Liver (tissue), 9 donors: ENCODE data around the gene CTNND1. TPM values are rescaled to one million over a fixed set of nuclear protein-coding genes. Genes with fewer than 3 reads are reported as not detected.

Experiments used
- DNase-seq: peaks from one replicate; pipeline ENCODE4 v3.0.0-alpha.2; 2017; ENCODE audit warnings: low spot score
- H3K27ac ChIP-seq, 2 donors: one replicate each; pipeline ENCODE4 v1.7.0; 2013; ENCODE audit warnings: inconsistent platforms in 2 of 2, low read length in 2 of 2, control low read depth in 1 of 2, low read depth in 1 of 2, mild to moderate bottlenecking in 1 of 2
- H3K27me3 ChIP-seq, 4 donors: one replicate each; pipeline versions ENCODE4 v1.6.1 to v1.7.0; 2013; ENCODE audit warnings: low read length in 3 of 4, inconsistent platforms in 1 of 4, mild to moderate bottlenecking in 1 of 4, moderate library complexity in 1 of 4; ENCODE audit not compliant: control insufficient read depth in 4 of 4, insufficient read depth in 4 of 4
- H3K36me3 ChIP-seq, 4 donors: one replicate each; pipeline versions ENCODE4 v1.6.1 to v1.7.0; 2013; ENCODE audit warnings: low read length in 3 of 4, mild to moderate bottlenecking in 3 of 4, low read depth in 1 of 4, moderate library complexity in 1 of 4; ENCODE audit not compliant: control insufficient read depth in 4 of 4, insufficient read depth in 3 of 4
- H3K4me1 ChIP-seq, 4 donors: one replicate each; pipeline versions ENCODE4 v1.6.1 to v1.7.0; 2013; ENCODE audit warnings: low read length in 3 of 4, mild to moderate bottlenecking in 3 of 4, moderate library complexity in 1 of 4; ENCODE audit not compliant: control insufficient read depth in 4 of 4, insufficient read depth in 4 of 4
- H3K4me3 ChIP-seq, 3 donors: one replicate each; pipeline versions ENCODE4 v1.6.1 to v1.7.0; 2013; ENCODE audit warnings: low read length in 3 of 3, control low read depth in 1 of 3, low read depth in 1 of 3, mild to moderate bottlenecking in 1 of 3
- H3K9ac ChIP-seq, 2 donors: one replicate each; pipeline ENCODE4 v1.7.0; 2013; ENCODE audit warnings: low read length in 2 of 2, mild to moderate bottlenecking in 2 of 2, moderate library complexity in 2 of 2, control low read depth in 1 of 2, low read depth in 1 of 2
- H3K9me3 ChIP-seq, 4 donors: one replicate each; pipeline versions ENCODE4 v1.6.1 to v1.7.0; 2013; ENCODE audit warnings: low read length in 3 of 4; ENCODE audit not compliant: control insufficient read depth in 4 of 4
- ATF3 ChIP-seq: IDR thresholded peaks from 2 replicates; pipeline ENCODE4 v1.6.1; 2016; ENCODE audit warnings: antibody characterized with exemption
- CTCF ChIP-seq: fragments of 150-350 bp; IDR thresholded peaks from 2 replicates; pipeline ENCODE4 v1.5.1; 2017; ENCODE audit warnings: improper control_type of control experiment, low read depth, low read length; ENCODE audit not compliant: missing input control
- EGR1 ChIP-seq, 2 donors: IDR thresholded peaks; 2 replicates each; pipeline ENCODE4 v1.6.1; 2016 to 2018; ENCODE audit warnings: antibody characterized with exemption in 2 of 2, low read depth in 2 of 2
- FOXA1 ChIP-seq: IDR thresholded peaks from 2 replicates; pipeline ENCODE4 v1.6.1; 2016; ENCODE audit warnings: antibody characterized with exemption
- FOXA2 ChIP-seq: IDR thresholded peaks from 2 replicates; pipeline ENCODE4 v1.6.1; 2016; ENCODE audit warnings: antibody characterized with exemption
- GABPA ChIP-seq, 2 donors: IDR thresholded peaks in 1 of 2; conservative IDR thresholded peaks in 1 of 2; 2 replicates each; pipeline ENCODE4 v1.6.1; 2016; ENCODE audit warnings: antibody characterized with exemption in 2 of 2, mild to moderate bottlenecking in 1 of 2, moderate library complexity in 1 of 2
- HNF4A ChIP-seq, 2 donors: conservative IDR thresholded peaks; 2 replicates each; pipeline ENCODE4 v1.6.1; 2016; ENCODE audit warnings: antibody characterized with exemption in 2 of 2, mild to moderate bottlenecking in 2 of 2
- HNF4G ChIP-seq: IDR thresholded peaks from 2 replicates; pipeline ENCODE4 v1.6.1; 2016; ENCODE audit warnings: antibody characterized with exemption
- JUND ChIP-seq, 2 donors: IDR thresholded peaks; 2 replicates each; pipeline ENCODE4 v1.6.1; 2016; ENCODE audit warnings: antibody characterized with exemption in 2 of 2
- MAX ChIP-seq: IDR thresholded peaks from 2 replicates; pipeline ENCODE4 v1.6.1; 2016; ENCODE audit warnings: antibody characterized with exemption
- NR2F2 ChIP-seq: IDR thresholded peaks from 2 replicates; pipeline ENCODE4 v1.6.1; 2016; ENCODE audit warnings: antibody characterized with exemption
- RAD21 ChIP-seq, 2 donors: IDR thresholded peaks; 2 replicates each; pipeline ENCODE4 v1.6.1; 2016; ENCODE audit warnings: antibody characterized with exemption in 2 of 2, mild to moderate bottlenecking in 2 of 2
- REST ChIP-seq: IDR thresholded peaks from 2 replicates; pipeline ENCODE4 v1.6.1; 2016; ENCODE audit warnings: antibody characterized with exemption, mild to moderate bottlenecking
- RXRA ChIP-seq, 2 donors: IDR thresholded peaks; 2 replicates each; pipeline ENCODE4 v1.6.1; 2017 to 2018; ENCODE audit warnings: antibody characterized with exemption in 2 of 2, mild to moderate bottlenecking in 1 of 2
- SP1 ChIP-seq: IDR thresholded peaks from 2 replicates; pipeline ENCODE4 v1.6.1; 2018; ENCODE audit warnings: antibody characterized with exemption, mild to moderate bottlenecking
- TAF1 ChIP-seq: conservative IDR thresholded peaks from 2 replicates; pipeline ENCODE4 v1.6.1; 2016; ENCODE audit warnings: antibody characterized with exemption, mild to moderate bottlenecking
- YY1 ChIP-seq: IDR thresholded peaks from 2 replicates; pipeline ENCODE4 v1.6.1; 2016; ENCODE audit warnings: antibody characterized with exemption, mild to moderate bottlenecking
- ZBTB33 ChIP-seq: IDR thresholded peaks from 2 replicates; pipeline ENCODE4 v1.6.1; 2016; ENCODE audit warnings: antibody characterized with exemption
- WGBS: extraction: QIAGEN DNeasy Blood & Tissue Kit; methylation state at CpG from one replicate; pipeline ENCODE4 v1.1.7; 2013; 5-methylcytosine and 5-hydroxymethylcytosine counted together
- polyA plus RNA-seq, 2 donors: library from polyadenylated mRNA; stranded (reverse) in 1 of 2; unstranded in 1 of 2; fragments of 200-250 nt in 1 of 2; fragments of >200 nt in 1 of 2; fragmentation: Nextera tagmentation in 1 of 2; extraction: Ambion mirVana in 1 of 2; gene quantifications; one replicate each; pipeline versions ENCODE4 v1.2.1 to v1.2.3, GENCODE V29; 2013 to 2015
- total RNA-seq, 2 donors: library from RNA; depleted of rRNA; stranded (reverse); fragments of >200 nt; gene quantifications; one replicate each; pipeline ENCODE4 v1.2.3, GENCODE V29; 2014
- donor health status: healthy.
- donor health status: healthy.
- donor health status: healthy.
- donor health status: healthy.
- donor health status: healthy.

The CTNND1 gene
- total and polyA plus RNA-seq, 4 donors = 21.5 to 97.1 (median 58.0) TPM

- H3K36me3 ChIP-seq = peaks cover 7 to 20% (median 12%) of the 10 kb centered on the region in 4 donors
- TF ChIP-seq NR2F2 = no peak
- no peak for TF ChIP-seq ZBTB33
- no peak for TF ChIP-seq FOXA1
- no peak for TF ChIP-seq HNF4A (conservative IDR thresholded peaks at IDR 0.05)
- TF ChIP-seq HNF4G = no peak
Observed at GRCh38 chr11:57746920-57747319, 14.7 kb upstream of the CTNND1 start.

GRCh38 chr11:57751176-57751575 lies 10.4 kb upstream of the CTNND1 start:
- no peak for DNase-seq
- Histone ChIP-seq H3K9me3 (no peaks in the 10 kb centered on the region), H3K4me3 (no peak overlapping the region), H3K27ac (no peak overlapping the region), H3K27me3 (no peaks in the 10 kb centered on the region), H3K4me1 (peaks cover 0 to 3% (median 0%) of the 10 kb centered on the region in 4 donors), H3K9ac (no peak overlapping the region), H3K36me3 (no peaks in the 10 kb centered on the region)
- TF ChIP-seq SP1 (no peak), RXRA (IDR thresholded peaks at IDR 0.05) (no peak), ATF3 (no peak), HNF4G (no peak), ZBTB33 (no peak), HNF4A (conservative IDR thresholded peaks at IDR 0.05) (no peak), REST (no peak), CTCF (no peak), FOXA1 (no peak), NR2F2 (no peak), MAX (no peak), GABPA (IDR thresholded peaks at IDR 0.05 in 1 of 2, conservative IDR thresholded peaks at IDR 0.05 in 1 of 2) (no peak), YY1 (no peak), EGR1 (IDR thresholded peaks at IDR 0.05; ENCODE audit: low read depth in 2 of 2) (no peak), RAD21 (IDR thresholded peaks at IDR 0.05) (no peak), FOXA2 (no peak), TAF1 (no peak), JUND (IDR thresholded peaks at IDR 0.05) (no peak)

More at GRCh38 chr11:57746920-57747319, 14.7 kb upstream of the CTNND1 start:
- no peaks in the 10 kb centered on the region for H3K9me3 ChIP-seq
- no peak overlapping the region for H3K9ac ChIP-seq
- DNase-seq = no peak
- 94% methylated on average over 1 of the region's 1 CpG for WGBS
- no peak overlapping the region for H3K4me3 ChIP-seq
- H3K4me1 ChIP-seq = peaks cover 0 to 13% (median 8%) of the 10 kb centered on the region in 4 donors
- H3K27ac ChIP-seq = no peak overlapping the region
- H3K27me3 ChIP-seq = no peaks in the 10 kb centered on the region
